ENCODE results near the gene CDSN.

CDSN gene

DNA sequence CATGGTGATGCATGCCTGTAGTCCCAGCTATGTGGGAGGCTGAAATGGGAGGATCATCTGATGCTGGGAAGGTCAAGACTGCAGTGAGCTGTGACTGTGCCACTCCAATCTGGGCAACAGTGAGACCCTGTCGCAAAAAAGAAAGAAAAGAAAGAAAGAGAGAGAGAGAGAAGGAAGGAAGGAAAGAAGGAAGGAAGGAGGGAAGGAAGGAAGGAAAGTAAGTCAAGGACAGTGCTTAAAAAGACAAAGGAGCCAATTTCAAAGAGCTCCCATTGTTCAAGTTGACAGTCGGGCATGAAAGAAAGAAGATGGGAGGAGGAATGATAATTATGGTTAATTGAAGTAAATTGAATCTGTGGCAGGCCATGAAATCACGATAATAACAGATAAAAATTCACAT, 24.0 kb downstream of the CDSN start:
- no peak overlapping the region for H3K4me3 ChIP-seq (ENCODE audit: control insufficient read depth, low read depth, low read length)
- TF ChIP-seq, protein P1, sequence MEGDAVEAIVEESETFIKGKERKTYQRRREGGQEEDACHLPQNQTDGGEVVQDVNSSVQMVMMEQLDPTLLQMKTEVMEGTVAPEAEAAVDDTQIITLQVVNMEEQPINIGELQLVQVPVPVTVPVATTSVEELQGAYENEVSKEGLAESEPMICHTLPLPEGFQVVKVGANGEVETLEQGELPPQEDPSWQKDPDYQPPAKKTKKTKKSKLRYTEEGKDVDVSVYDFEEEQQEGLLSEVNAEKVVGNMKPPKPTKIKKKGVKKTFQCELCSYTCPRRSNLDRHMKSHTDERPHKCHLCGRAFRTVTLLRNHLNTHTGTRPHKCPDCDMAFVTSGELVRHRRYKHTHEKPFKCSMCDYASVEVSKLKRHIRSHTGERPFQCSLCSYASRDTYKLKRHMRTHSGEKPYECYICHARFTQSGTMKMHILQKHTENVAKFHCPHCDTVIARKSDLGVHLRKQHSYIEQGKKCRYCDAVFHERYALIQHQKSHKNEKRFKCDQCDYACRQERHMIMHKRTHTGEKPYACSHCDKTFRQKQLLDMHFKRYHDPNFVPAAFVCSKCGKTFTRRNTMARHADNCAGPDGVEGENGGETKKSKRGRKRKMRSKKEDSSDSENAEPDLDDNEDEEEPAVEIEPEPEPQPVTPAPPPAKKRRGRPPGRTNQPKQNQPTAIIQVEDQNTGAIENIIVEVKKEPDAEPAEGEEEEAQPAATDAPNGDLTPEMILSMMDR (IDR thresholded peaks at IDR 0.05; ENCODE audit: control insufficient read depth, insufficient read depth, low read depth, low read length, missing control alignments): no peak
- DNase-seq (ENCODE audit: low read depth): no peak

DNA sequence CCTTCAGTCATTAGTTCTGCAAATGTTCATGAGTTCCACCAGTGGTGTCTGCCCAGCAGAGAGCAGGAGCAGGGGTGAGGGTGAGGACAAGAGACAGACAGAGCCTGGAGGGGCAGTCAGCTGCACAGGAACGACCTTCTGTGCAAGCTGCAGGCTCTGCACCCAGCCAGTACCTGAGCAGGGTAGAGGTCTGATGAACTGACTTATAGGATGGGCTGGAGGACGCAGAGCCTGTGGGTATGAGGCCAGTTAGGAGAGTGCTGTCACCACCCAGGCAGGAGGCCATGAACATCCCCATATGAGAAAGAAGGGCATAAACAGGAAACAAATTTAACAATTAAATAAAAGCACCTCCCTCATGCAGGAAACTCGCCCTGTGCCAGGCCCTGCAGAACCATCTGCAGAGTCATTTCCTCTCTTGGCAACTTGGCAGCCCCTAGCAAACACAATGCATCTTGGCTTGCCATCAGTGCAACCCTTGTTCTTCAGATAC, 25.8 kb downstream of the CDSN start:
- no peak overlapping the region for H3K4me3 ChIP-seq (ENCODE audit: control insufficient read depth, low read depth, low read length)
- TF ChIP-seq, protein P1 (IDR thresholded peaks at IDR 0.05; ENCODE audit: control insufficient read depth, insufficient read depth, low read depth, low read length, missing control alignments): no peak
- no peak for DNase-seq (ENCODE audit: low read depth)

DNA sequence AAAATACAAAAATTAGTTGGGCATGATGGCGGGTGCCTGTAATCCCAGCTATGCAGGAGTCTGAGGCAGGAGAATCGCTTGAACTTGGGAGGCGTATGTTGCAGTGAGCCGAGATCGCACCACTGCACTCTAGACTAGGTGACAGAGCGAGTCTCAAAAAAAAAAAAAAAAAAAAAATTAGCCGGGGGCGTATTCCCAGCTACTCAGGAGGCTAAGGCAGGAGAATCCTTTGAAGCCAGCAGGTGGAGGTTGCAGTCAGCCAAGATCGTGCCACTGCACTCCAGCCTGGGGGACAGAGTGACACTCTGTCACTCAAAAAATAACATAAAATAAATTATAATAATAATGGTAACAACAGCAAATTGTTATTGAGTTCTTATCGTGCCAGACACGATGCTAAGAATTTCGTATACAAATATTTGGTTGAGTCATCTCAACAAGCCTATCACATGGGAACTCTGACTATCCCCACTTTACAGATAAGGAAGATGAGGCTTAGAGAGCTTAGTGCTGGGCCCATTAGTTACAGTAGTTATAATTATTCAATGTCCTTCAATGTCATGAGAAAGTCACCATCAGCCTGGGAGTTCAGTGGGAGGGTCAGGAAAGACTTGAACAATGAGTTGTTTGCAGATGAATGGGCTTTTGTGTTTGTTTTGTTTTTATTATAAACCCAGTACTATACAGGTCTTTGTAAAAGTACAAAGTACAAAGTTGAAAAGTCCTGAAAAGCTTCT, 27.3 kb downstream of the CDSN start:
- H3K4me3 ChIP-seq (ENCODE audit: control insufficient read depth, low read depth, low read length): no peak overlapping the region
- TF ChIP-seq, protein P1 (IDR thresholded peaks at IDR 0.05; ENCODE audit: control insufficient read depth, insufficient read depth, low read depth, low read length, missing control alignments): no peak
- no peak for DNase-seq (ENCODE audit: low read depth)

DNA sequence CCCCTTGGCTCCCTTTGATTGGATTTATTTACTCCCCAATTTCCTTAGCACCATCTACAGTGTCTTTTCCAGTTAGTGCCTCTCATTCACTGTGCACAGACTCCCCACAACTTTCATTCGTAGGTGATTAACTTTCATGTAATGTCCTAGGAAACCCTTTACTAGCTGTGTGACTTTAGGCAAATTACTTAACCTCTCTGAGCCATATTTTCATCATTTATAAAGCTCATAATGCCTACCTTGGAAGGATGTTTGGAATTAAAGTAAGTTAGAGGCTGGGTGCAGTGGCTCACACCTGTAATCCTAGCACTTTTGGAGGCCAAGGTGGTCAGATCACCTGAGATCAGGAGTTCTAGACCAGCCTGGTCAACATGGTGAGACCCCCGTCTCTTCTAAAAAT, 28.0 kb downstream of the CDSN start:
- TF ChIP-seq, protein P1 (IDR thresholded peaks at IDR 0.05; ENCODE audit: control insufficient read depth, insufficient read depth, low read depth, low read length, missing control alignments): no peak
- no peak overlapping the region for H3K4me3 ChIP-seq (ENCODE audit: control insufficient read depth, low read depth, low read length)
- no peak for DNase-seq (ENCODE audit: low read depth)

DNA sequence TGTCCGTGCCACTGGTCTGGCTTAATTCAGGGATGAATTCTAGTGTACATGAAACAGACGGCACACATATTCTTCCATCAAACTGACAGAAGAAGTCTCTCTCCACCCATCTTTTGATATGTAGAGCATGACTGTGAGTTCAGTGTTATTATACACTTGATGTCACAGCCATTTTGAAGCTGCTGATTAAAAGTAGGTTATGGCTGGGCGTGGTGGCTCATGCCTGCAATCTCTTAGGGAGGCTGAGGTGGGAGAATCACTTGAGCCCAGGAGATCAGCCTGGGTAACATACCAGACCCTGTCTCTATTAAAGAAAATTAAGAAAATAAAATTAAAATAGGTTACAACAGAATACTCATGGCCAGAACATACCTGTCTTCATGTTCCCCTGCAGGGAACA, 28.6 kb downstream of the CDSN start:
- H3K4me3 ChIP-seq (ENCODE audit: control insufficient read depth, low read depth, low read length): no peak overlapping the region
- TF ChIP-seq, protein P1 (IDR thresholded peaks at IDR 0.05; ENCODE audit: control insufficient read depth, insufficient read depth, low read depth, low read length, missing control alignments): no peak
- no peak for DNase-seq (ENCODE audit: low read depth)

DNA sequence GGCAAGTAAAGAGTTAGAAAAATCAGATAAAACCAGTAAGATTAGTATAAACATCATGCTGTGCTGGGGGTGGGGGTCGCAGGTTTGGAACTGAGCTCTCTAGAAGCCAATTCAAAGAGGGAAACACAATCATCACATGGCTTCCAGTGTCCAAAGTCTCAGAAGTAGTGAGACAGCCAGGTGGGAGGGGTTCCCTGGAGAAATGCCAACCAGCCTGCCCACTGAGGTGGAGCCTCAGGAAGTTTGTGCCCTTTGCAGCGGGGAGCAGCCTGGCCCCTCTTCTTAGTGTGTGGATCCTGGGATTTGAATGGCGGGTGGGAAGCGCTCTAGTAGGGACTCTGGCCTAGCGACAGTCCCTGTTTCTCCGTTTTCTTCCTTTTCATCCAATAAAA, 29.3 kb downstream of the CDSN start:
- no peak for DNase-seq (ENCODE audit: low read depth)
- TF ChIP-seq, protein P1 (IDR thresholded peaks at IDR 0.05; ENCODE audit: control insufficient read depth, insufficient read depth, low read depth, low read length, missing control alignments): no peak
- no peak overlapping the region for H3K4me3 ChIP-seq (ENCODE audit: control insufficient read depth, low read depth, low read length)

Measured in AG09309 (cell line).